LNCaP clone FGC (cell line): ENCODE results near the gene BEST3.

Experiments
- DNase-seq: peaks from one replicate; pipeline ENCODE4 v3.0.0-alpha.2; 2011; ENCODE audit warnings: low read depth
- H3K4me3 ChIP-seq: 2 replicates; pipeline ENCODE4 v1.5.1; 2011; ENCODE audit warnings: mild to moderate bottlenecking, low read depth, low read length, control low read depth
- TF ChIP-seq, protein P1 (sequence below): IDR thresholded peaks from 2 replicates; pipeline ENCODE4 v1.5.1; 2012; ENCODE audit warnings: mild to moderate bottlenecking; ENCODE audit not compliant: control insufficient read depth, insufficient read depth; ENCODE audit errors: extremely low read depth

The BEST3 gene

DNA sequence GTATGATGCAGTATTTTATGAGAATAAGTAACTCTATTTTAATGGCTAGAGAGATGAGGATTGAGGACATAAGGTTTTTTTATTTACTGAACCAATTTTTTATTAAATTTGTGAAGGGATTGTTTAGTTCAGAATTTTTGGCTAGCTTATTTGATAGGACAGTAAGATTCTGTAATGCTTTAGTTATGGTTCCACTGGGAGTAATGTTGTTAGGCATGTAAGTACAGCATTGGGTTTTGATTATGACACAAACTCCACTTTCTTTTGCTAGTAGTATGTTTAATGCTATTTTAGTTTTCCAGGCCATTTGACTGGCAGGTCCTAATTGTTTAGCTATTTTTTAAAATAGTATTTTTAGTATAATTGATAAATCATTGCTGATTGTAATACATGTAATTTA lies 54.6 kb downstream of the BEST3 start:
- no peak overlapping the region for H3K4me3 ChIP-seq
- TF ChIP-seq, protein P1, sequence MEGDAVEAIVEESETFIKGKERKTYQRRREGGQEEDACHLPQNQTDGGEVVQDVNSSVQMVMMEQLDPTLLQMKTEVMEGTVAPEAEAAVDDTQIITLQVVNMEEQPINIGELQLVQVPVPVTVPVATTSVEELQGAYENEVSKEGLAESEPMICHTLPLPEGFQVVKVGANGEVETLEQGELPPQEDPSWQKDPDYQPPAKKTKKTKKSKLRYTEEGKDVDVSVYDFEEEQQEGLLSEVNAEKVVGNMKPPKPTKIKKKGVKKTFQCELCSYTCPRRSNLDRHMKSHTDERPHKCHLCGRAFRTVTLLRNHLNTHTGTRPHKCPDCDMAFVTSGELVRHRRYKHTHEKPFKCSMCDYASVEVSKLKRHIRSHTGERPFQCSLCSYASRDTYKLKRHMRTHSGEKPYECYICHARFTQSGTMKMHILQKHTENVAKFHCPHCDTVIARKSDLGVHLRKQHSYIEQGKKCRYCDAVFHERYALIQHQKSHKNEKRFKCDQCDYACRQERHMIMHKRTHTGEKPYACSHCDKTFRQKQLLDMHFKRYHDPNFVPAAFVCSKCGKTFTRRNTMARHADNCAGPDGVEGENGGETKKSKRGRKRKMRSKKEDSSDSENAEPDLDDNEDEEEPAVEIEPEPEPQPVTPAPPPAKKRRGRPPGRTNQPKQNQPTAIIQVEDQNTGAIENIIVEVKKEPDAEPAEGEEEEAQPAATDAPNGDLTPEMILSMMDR = no peak
- DNase-seq = no peak

DNA sequence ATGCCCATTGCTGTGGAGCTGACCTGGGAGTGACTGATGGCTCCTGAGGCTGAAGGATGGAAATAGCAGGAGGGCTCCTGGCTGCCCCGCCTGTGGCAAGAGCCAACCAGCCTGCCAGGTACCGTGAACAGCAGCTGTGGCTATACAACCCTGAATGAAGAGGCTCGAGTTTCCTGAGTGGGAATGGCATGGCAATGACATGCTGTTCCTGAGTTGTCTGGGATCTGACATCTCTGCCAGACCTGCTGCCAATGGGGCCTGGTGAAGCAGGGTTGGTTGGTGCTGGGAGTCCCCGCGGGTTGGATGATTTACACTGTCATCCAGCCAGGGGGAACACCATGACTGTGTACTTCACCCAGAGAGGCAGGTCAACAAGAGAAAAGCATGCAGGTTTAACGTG lies 56.6 kb downstream of the BEST3 start:
- TF ChIP-seq, protein P1 = no peak
- no peak for DNase-seq
- no peak overlapping the region for H3K4me3 ChIP-seq

DNA sequence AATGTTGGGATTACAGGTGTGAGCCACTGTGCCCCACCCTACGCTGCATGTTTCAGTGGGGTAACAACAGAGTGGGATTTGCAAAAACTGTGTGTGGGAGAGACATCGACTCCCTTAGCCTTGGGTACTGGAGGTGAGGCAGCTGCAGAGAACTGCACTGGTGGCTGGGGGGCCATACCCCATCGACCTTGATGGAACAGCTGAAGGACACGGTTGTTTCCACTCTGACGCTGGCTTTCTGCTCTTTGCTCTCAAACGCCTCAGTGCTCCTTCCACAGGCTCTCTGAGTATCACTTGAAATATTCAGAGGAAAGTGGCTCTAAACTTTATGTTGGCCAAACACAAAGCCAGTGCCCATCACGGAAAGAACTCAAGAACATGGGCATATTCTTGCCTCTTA lies 57.6 kb downstream of the BEST3 start:
- TF ChIP-seq, protein P1 = no peak
- no peak overlapping the region for H3K4me3 ChIP-seq
- no peak for DNase-seq

DNA sequence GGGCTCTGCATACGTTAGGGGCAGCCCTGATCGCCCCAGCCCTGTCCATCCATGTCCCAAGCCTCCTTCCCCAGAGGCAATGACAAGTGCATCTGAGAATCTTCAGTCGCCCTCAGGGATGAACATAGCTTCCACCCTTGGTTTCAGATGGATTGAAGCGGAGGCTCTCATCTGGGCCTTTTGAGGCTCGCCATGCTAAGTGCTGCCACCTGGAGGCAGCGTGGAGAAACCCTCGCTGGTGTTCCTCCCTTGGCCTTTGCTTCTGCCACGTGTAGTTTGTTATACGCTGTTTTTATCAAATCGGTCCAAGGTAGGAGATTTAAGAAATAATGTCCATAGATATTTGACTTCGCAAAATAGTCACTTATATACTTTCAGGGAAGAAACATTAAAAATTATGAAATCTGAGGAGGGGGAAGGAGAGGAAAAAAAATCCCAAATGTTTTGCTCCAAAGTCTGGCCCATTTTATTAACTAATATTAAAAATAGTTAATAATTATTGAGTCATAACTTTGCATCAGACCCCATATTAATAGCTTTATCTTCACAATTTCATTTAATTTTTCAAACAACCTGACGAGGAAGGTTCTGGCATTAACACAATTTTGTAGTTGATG lies 59.6 kb downstream of the BEST3 start:
- no peak overlapping the region for H3K4me3 ChIP-seq
- TF ChIP-seq, protein P1 = peak; percentile 84
- DNase-seq = peak; percentile 14

DNA sequence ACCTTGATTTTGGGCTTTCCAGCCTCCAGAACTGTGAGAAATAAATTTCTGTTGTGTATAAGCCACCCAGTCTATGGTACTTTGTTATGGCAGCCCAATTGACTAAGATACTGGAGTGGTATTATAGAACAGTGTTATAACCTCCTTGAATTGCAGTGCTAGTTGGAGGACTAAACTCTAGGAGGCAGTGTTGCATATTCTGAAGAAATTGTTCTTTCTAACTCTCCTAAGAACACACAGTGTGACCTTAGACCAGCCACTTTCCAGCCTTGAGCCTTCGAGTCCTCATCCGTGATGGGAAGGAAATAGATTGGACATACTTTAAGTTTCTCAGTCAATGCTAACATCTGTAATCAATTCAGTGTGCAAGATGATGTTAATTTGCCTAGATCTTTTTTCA lies 66.0 kb downstream of the BEST3 start:
- H3K4me3 ChIP-seq = no peak overlapping the region
- TF ChIP-seq, protein P1 = peak; percentile 22; the same call in 1 of the 2 replicates
- no peak for DNase-seq

DNA sequence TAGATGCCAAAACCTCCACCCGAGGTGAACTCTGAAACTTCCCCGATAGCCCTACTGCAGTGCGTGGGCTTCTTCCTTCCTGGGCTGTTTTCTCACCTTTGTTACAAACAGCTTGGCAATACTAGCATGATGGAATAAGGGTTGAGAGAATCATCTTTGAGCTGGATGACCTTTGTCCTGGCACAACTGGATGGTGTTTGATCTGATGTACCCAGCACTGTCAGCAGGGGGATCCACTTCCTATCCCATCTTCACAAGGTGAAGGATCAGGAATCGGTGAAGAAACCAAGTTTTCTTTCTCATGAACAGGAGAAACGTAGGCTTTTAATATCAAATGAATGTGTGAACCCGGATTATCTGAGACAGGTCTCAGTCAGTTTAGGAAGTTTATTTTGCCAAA lies 68.9 kb downstream of the BEST3 start:
- H3K4me3 ChIP-seq = no peak overlapping the region
- TF ChIP-seq, protein P1 = peak; percentile 24; the same call in 1 of the 2 replicates
- DNase-seq = no peak

DNA sequence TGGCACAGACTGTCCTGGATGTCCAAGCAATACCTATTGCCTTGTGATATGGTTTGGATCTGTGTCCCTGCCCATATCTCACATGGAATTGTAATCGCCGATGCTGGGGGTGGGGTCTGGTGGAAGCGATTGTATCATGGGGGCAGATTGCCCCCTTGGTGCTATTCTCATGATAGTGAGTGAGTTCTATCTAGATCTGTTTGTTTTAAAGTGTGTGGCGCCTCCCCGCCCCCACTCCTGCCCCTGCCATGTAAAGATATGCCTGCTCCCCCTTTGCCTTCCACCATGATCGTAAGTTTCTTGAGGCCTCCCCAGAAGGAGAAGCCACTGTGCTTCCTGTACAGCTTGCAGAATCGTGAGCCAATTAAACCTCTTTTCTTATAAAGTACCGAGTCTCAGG lies 71.6 kb downstream of the BEST3 start:
- DNase-seq = no peak
- H3K4me3 ChIP-seq = no peak overlapping the region
- TF ChIP-seq, protein P1 = no peak
